Left ventricle myocardium superior (tissue), 1 donor: ENCODE results near the gene IL26. TPM values are rescaled to one million over a fixed set of nuclear protein-coding genes. Genes with fewer than 3 reads are reported as not detected.

Experiments used
- ATAC-seq: fragments of 200-7000 bp; cut with Tn5 transposase; one replicate; pipeline ENCODE4 v1.9.1; 2020; ENCODE audit warnings: mild to moderate bottlenecking, moderate library complexity
- DNase-seq: peaks from one replicate; pipeline ENCODE4 v3.0.0-alpha.2; 2020
- intact Hi-C: fragments of 100-400 bp; cut with micrococcal nuclease; formaldehyde crosslinking; loops from one replicate; pipeline ENCODE4 v1.11.0; 2022
- total RNA-seq: library from RNA; stranded (reverse); fragmentation: NEBNext Ultra II Directional; extraction: Animal tissue kit (Norgen Biotek cat#: 25700); gene quantifications from one replicate; pipeline ENCODE4 v1.2.1, GENCODE V29; 2021
- donor health status: DM: no; HTN: yes; CAD: no; lungs with severe emphysema.

IL26 gene
- total RNA-seq, 1 donor from 2014 or later = not detected

- no peak for ATAC-seq
- intact Hi-C loops = no loop called here
- DNase-seq = no peak
These were observed 56.3 kb downstream of the IL26 start for GRCh38 chr12:68169213-68169889.

GRCh38 chr12:68166317-68166831 lies 59.2 kb downstream of the IL26 start:
- intact Hi-C loops = no loop called here
- no peak for DNase-seq
- ATAC-seq = no peak

- intact Hi-C loops = no loop called here
- ATAC-seq = no peak
These were observed 62.0 kb downstream of the IL26 start for GRCh38 chr12:68163560-68164081.

GRCh38 chr12:68162374-68162773 lies 63.2 kb downstream of the IL26 start:
- no peak for ATAC-seq

More at GRCh38 chr12:68163560-68164081, 62.0 kb downstream of the IL26 start:
- no peak for DNase-seq

GRCh38 chr12:68159681-68160304 lies 65.8 kb downstream of the IL26 start, which contains the start of gene IFNG:
Gene IFNG, minus strand, starts transcription at chr12:68159740. Its CDS starts 125 bp downstream, at chr12:68159615.
- intact Hi-C loops = no loop called here
- ATAC-seq (no peak), DNase-seq (no peak)

More at GRCh38 chr12:68162374-68162773, 63.2 kb downstream of the IL26 start:
- no peak for DNase-seq
- intact Hi-C loops = no loop called here

- intact Hi-C loops = no loop called here
- DNase-seq = no peak
- ATAC-seq = no peak
These were observed 67.2 kb downstream of the IL26 start for GRCh38 chr12:68158432-68158831.

- DNase-seq (no peak), ATAC-seq (no peak)
- intact Hi-C loops = no loop called here
These were observed 68.2 kb downstream of the IL26 start for GRCh38 chr12:68157380-68157779.

- intact Hi-C loops = no loop called here
- DNase-seq (no peak), ATAC-seq (no peak)
These were observed 69.0 kb downstream of the IL26 start for GRCh38 chr12:68156636-68157035.

- no peak for DNase-seq
- no peak for ATAC-seq
- intact Hi-C loops = no loop called here
These were observed 70.8 kb downstream of the IL26 start for GRCh38 chr12:68154779-68155178.

Other genes with a start within 250 kb of the IL26 start
- not detected for gene IFNG-AS1, start 236.4 kb downstream of the IL26 start, total RNA-seq
- not detected for gene IFNG, start 66.1 kb downstream of the IL26 start, total RNA-seq
- gene IL22, start 27.8 kb upstream of the IL26 start, total RNA-seq = not detected
- gene MDM1, start 106.6 kb upstream of the IL26 start, total RNA-seq = 6.2 TPM